Natural killer cell (primary cell): ENCODE measurements around the gene GBE1. TPM values are rescaled to one million over a fixed set of nuclear protein-coding genes. Genes with fewer than 3 reads are reported as not detected.

Experiments used
- ATAC-seq, 3 donors: fragments of 150-1000 bp in 2 of 3; fragments of 200-7000 bp in 1 of 3; cut with Tn5 transposase; 1 replicate in 1 of 3; 2 replicates in 2 of 3; pipeline ENCODE4 v1.10.0; 2021; ENCODE audit warnings: mild to moderate bottlenecking in 2 of 3, moderate library complexity in 2 of 3
- DNase-seq, 2 donors: peaks; one replicate each; pipeline versions ENCODE4 v3.0.0 to v3.0.0-alpha.2; 2013 to 2021; ENCODE audit warnings: mixed read lengths in 1 of 2
- H3K27ac ChIP-seq: one replicate; pipeline ENCODE4 v1.5.1; 2013; ENCODE audit warnings: mild to moderate bottlenecking, low read length
- H3K27me3 ChIP-seq: one replicate; pipeline ENCODE4 v1.6.1; 2013; ENCODE audit warnings: low read length; ENCODE audit not compliant: control insufficient read depth, insufficient read depth
- H3K36me3 ChIP-seq: one replicate; pipeline ENCODE4 v1.6.1; 2013; ENCODE audit warnings: low read length; ENCODE audit not compliant: control insufficient read depth, insufficient read depth
- H3K4me1 ChIP-seq: one replicate; pipeline ENCODE4 v1.6.1; 2013; ENCODE audit warnings: low read length; ENCODE audit not compliant: control insufficient read depth, insufficient read depth
- H3K4me3 ChIP-seq: one replicate; pipeline ENCODE4 v1.5.1; 2013; ENCODE audit warnings: low read length
- H3K9me3 ChIP-seq: one replicate; pipeline ENCODE4 v1.6.1; 2013; ENCODE audit warnings: low read length; ENCODE audit not compliant: control insufficient read depth, insufficient read depth
- H3K27ac Mint-ChIP-seq, 2 donors: one replicate each; pipeline ENCODE4 v1.8.0; 2022; ENCODE audit warnings: mild to moderate bottlenecking in 2 of 2, mixed read lengths in 2 of 2, moderate library complexity in 1 of 2
- H3K27me3 Mint-ChIP-seq, 2 donors: one replicate each; pipeline ENCODE4 v1.8.0; 2022; ENCODE audit warnings: low read depth in 2 of 2, mixed read lengths in 2 of 2
- H3K36me3 Mint-ChIP-seq: one replicate; pipeline ENCODE4 v1.8.0; 2022; ENCODE audit warnings: mixed read lengths
- H3K4me1 Mint-ChIP-seq, 2 donors: one replicate each; pipeline ENCODE4 v1.8.0; 2022; ENCODE audit warnings: mixed read lengths in 2 of 2
- H3K4me3 Mint-ChIP-seq: one replicate; pipeline ENCODE4 v1.8.0; 2022; ENCODE audit warnings: mild to moderate bottlenecking, moderate library complexity, mixed read lengths
- H3K9me3 Mint-ChIP-seq, 2 donors: one replicate each; pipeline ENCODE4 v1.8.0; 2022; ENCODE audit warnings: mixed read lengths in 2 of 2
- CTCF ChIP-seq: fragments of 200-600 bp; IDR thresholded peaks from one replicate; pipeline ENCODE4 v1.8.0; 2022; ENCODE audit warnings: antibody characterized with exemption
- WGBS: methylation state at CpG from one replicate; pipeline ENCODE4 v1.1.7; 2013; ENCODE audit warnings: missing lambda C conversion rate; ENCODE audit not compliant: insufficient coverage; 5-methylcytosine and 5-hydroxymethylcytosine counted together
- intact Hi-C: fragments of 100-400 bp; cut with micrococcal nuclease; formaldehyde crosslinking; loops from one replicate; pipeline ENCODE4 v1.14.2; 2022
- total RNA-seq, 4 donors: library from RNA; stranded (reverse); fragments of 120-200 nt in 1 of 4; gene quantifications; one replicate each; pipeline versions ENCODE4 v1.2.3 to v1.2.4, GENCODE V29; 2013 to 2022

Gene GBE1
- total RNA-seq, 3 donors from 2014 or later (not counting 1 experiment from before 2014, with no cell fraction given): 8.8 to 11.8 (median 9.7) TPM

GRCh38 chr3:81443958-81444357 is 317.5 kb downstream of the GBE1 start:
- Histone ChIP-seq H3K27ac (no peak overlapping the region), H3K27me3 (no peaks in the 10 kb centered on the region), H3K9me3 (peaks cover 2% of the 10 kb centered on the region), H3K36me3 (no peaks in the 10 kb centered on the region), H3K4me3 (no peak overlapping the region), H3K4me1 (no peaks in the 10 kb centered on the region)
- no peak overlapping the region for H3K27ac Mint-ChIP-seq
- no peaks in the 10 kb centered on the region for H3K27me3 Mint-ChIP-seq
- TF ChIP-seq CTCF: no peak
- no CpG with 5 or more reads among the region's 1 CpG for WGBS
- H3K36me3 Mint-ChIP-seq: no peaks in the 10 kb centered on the region
- DNase-seq: no peak
- H3K9me3 Mint-ChIP-seq: peaks cover 7 to 12% of the 10 kb centered on the region in 2 donors
- ATAC-seq: no peak
- intact Hi-C loops: no loop called here
- H3K4me1 Mint-ChIP-seq: no peaks in the 10 kb centered on the region
- H3K4me3 Mint-ChIP-seq: no peak overlapping the region

- no peak overlapping the region for H3K4me3 Mint-ChIP-seq
- DNase-seq (no peak), ATAC-seq (no peak)
- peaks cover 8 to 13% of the 10 kb centered on the region in 2 donors for H3K9me3 Mint-ChIP-seq
- 87% methylated on average over 3 of the region's 3 CpGs for WGBS
- H3K27ac Mint-ChIP-seq: no peak overlapping the region
- H3K4me1 ChIP-seq: no peaks in the 10 kb centered on the region
- no peaks in the 10 kb centered on the region for H3K4me1 Mint-ChIP-seq
- H3K27ac ChIP-seq: no peak overlapping the region
- no peak for TF ChIP-seq CTCF
- H3K27me3 ChIP-seq: no peaks in the 10 kb centered on the region
- H3K36me3 Mint-ChIP-seq: no peaks in the 10 kb centered on the region
- H3K4me3 ChIP-seq: no peak overlapping the region
- intact Hi-C loops: no loop called here
- peaks cover 2% of the 10 kb centered on the region for H3K9me3 ChIP-seq
- H3K27me3 Mint-ChIP-seq: no peaks in the 10 kb centered on the region
- H3K36me3 ChIP-seq: no peaks in the 10 kb centered on the region
Observed at GRCh38 chr3:81443457-81443782, 318.0 kb downstream of the GBE1 start.

- Mint-ChIP-seq H3K4me3 (no peak overlapping the region), H3K27ac (no peak overlapping the region), H3K36me3 (no peaks in the 10 kb centered on the region), H3K4me1 (no peaks in the 10 kb centered on the region), H3K9me3 (peaks cover 12 to 16% of the 10 kb centered on the region in 2 donors), H3K27me3 (no peaks in the 10 kb centered on the region)
- intact Hi-C loops: no loop called here
- Histone ChIP-seq H3K9me3 (peaks cover 2% of the 10 kb centered on the region), H3K27me3 (no peaks in the 10 kb centered on the region), H3K27ac (no peak overlapping the region), H3K36me3 (no peaks in the 10 kb centered on the region), H3K4me1 (no peaks in the 10 kb centered on the region), H3K4me3 (no peak overlapping the region)
- ATAC-seq (no peak), DNase-seq (no peak)
- 88% methylated on average over 8 of the region's 9 CpGs for WGBS
- no peak for TF ChIP-seq CTCF
Observed at GRCh38 chr3:81442758-81443456, 318.5 kb downstream of the GBE1 start.

GRCh38 chr3:81440661-81441060 is 320.8 kb downstream of the GBE1 start:
- H3K4me3 ChIP-seq: no peak overlapping the region
- intact Hi-C loops: no loop called here
- ATAC-seq: no peak
- H3K27me3 ChIP-seq: no peaks in the 10 kb centered on the region
- H3K27ac Mint-ChIP-seq: no peak overlapping the region
- TF ChIP-seq CTCF: no peak
- H3K9me3 ChIP-seq: peaks cover 6% of the 10 kb centered on the region
- no peaks in the 10 kb centered on the region for H3K27me3 Mint-ChIP-seq
- WGBS: 82% methylated on average over 2 of the region's 3 CpGs
- DNase-seq: no peak
- peaks cover 12 to 16% of the 10 kb centered on the region in 2 donors for H3K9me3 Mint-ChIP-seq
- no peaks in the 10 kb centered on the region for H3K36me3 Mint-ChIP-seq
- H3K4me1 ChIP-seq: no peaks in the 10 kb centered on the region
- no peak overlapping the region for H3K4me3 Mint-ChIP-seq
- H3K27ac ChIP-seq: no peak overlapping the region
- H3K4me1 Mint-ChIP-seq: no peaks in the 10 kb centered on the region
- H3K36me3 ChIP-seq: no peaks in the 10 kb centered on the region
